NCI-H2196 treated with DMSO at 0.1 percent for 48 hours (cell line): ENCODE results near the gene LGALS16.
"Not testable (repeated sequence)": the region's sequence is repeated elsewhere in the genome, so short reads cannot be mapped to it uniquely, and the experiment has no call there.

Experiments used
- DNase-seq: peaks from one replicate; lab custom pipeline; 2025; ENCODE audit not compliant: unreplicated experiment; lab: John Stamatoyannopoulos, UW

The LGALS16 gene

DNA sequence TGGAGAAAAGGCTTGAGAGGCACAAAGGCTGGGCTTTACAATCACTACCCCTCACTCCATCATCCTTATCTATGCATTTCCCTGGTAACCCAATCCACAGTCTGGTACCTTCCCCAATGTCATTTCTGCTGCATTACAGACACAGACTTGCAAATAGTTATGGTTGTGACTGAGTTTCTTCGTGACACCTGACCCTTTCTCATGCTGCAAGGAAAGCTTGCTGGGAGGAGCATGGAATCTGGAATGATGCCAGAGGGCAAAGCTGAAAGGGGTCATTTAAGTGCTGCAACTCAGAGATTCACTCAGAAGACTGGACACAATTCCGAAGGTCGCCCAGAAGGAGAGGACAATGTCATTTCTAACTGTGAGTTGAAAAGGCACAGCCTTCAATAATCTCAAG, at the start of gene LGALS16:
LGALS16 (plus strand) TSS at position 301 of the 400 bp plus-strand sequence; CDS start at position 350, 49 bp downstream.
- no peak for DNase-seq

GRCh38 chr19:39607021-39607420, 48.7 kb upstream of the LGALS16 start:
- DNase-seq = no peak

- no peak for DNase-seq
Measured at GRCh38 chr19:39607561-39607960, 48.2 kb upstream of the LGALS16 start.

- DNase-seq = no peak
Measured at GRCh38 chr19:39613597-39613996, 42.1 kb upstream of the LGALS16 start.

GRCh38 chr19:39617745-39618144, 38.0 kb upstream of the LGALS16 start:
- DNase-seq = no peak

GRCh38 chr19:39623946-39624345, 31.8 kb upstream of the LGALS16 start:
- no peak for DNase-seq

GRCh38 chr19:39627631-39628030, 28.1 kb upstream of the LGALS16 start:
- not testable (repeated sequence) for DNase-seq

DNA sequence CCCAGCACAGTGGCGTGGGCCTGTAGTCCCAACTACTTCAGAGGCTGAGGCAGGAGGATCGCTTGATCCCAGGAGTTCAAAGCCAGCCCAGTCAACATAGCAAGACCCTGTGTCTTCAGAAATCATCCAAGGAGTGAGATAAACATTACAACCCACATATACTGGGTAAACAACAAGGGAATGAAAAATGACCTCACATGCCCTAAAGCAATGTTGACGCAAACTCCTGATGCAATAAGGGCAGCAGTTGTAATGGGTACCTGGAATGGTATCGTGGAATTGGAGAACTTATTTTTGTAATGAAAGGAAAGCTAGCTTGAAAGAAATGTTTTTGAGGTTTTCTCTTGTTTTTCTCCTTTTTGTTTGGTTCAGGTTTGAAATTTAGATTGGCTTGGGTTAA, 24.5 kb upstream of the LGALS16 start:
- no peak for DNase-seq

- DNase-seq = no peak
Measured at GRCh38 chr19:39631626-39632025, 24.1 kb upstream of the LGALS16 start.

DNA sequence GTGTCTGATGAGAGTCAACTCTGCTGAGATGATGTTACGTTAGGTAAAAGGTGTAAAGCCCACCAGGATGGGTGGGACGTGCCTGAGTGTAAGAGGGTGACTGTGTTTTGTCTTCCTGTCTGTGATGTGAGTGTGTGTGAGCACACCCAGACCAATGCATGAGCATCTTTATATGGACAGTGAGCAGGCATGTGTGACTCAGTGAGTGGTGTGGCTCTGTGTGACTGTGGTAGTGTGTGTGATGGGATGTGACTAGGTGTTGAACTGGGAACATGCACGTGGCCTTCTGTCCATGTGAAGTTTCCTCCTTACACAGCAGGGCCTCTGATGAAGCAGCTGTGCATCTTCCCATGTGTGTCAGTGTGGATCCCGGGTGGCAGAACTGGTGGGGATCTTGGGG, 17.8 kb upstream of the LGALS16 start:
- no peak for DNase-seq

DNA sequence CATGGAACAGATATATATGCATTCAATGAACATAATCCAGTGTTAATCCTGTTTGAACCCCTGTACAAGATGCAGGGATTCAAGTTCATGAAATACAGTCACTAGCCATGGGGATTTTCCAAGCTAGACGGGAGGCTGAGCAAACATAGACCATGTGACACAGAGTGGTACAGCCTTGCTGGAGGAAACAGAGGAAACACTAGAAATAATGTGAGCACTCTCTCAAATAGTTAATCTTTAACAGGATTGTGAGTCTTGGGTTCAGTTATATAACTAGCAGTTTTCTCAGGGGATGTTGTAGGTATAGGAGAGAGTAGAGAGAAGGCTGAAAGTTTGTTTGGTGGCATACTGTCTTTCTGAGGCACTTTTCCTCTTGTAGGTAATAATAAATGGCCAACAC, 13.9 kb upstream of the LGALS16 start:
- DNase-seq = no peak

DNA sequence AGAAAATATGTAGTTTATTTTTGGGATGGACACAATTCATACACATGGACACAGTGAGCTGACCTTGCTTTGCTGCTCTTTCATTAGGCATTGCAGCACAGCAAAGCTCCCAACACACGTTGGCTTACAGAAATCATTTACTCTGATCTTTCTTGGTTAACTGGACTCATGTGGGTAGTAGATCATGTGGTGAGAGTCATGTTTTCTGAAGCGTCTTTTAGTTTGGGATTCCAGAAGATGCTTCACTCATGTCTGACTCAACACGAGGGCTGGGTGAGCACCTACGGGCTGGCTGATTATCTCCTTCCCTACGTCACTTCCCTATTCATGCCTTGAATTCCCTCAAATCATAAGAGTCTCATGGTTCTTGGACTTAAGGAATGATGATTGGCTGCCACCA, 12.1 kb upstream of the LGALS16 start:
- DNase-seq = no peak

GRCh38 chr19:39645800-39646411, 9.8 kb upstream of the LGALS16 start:
- no peak for DNase-seq

GRCh38 chr19:39647918-39648317, 7.8 kb upstream of the LGALS16 start:
- no peak for DNase-seq

GRCh38 chr19:39659791-39660190, 4.1 kb downstream of the LGALS16 start:
- no peak for DNase-seq

GRCh38 chr19:39660661-39661060, 4.9 kb downstream of the LGALS16 start:
- DNase-seq = no peak

- DNase-seq = no peak
Measured at GRCh38 chr19:39661565-39661964, 5.9 kb downstream of the LGALS16 start.

DNA sequence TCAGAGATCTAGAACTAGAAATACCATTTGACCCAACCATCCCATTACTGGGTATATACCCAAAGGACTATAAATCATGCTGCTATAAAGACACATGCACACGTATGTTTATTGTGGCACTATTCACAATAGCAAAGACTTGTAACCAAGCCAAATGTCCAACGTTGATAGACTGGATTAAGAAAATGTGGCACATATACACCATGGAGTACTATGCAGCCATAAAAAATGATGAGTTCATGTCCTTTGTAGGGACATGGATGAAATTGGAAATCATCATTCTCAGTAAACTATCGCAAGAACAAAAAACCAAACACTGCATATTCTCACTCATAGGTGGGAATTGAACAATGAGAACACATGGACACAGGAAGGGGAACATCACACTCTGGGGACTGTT, 14.1 kb downstream of the LGALS16 start:
- not testable (repeated sequence) for DNase-seq

- DNase-seq = no peak
Measured at GRCh38 chr19:39670998-39671397, 15.3 kb downstream of the LGALS16 start.

DNA sequence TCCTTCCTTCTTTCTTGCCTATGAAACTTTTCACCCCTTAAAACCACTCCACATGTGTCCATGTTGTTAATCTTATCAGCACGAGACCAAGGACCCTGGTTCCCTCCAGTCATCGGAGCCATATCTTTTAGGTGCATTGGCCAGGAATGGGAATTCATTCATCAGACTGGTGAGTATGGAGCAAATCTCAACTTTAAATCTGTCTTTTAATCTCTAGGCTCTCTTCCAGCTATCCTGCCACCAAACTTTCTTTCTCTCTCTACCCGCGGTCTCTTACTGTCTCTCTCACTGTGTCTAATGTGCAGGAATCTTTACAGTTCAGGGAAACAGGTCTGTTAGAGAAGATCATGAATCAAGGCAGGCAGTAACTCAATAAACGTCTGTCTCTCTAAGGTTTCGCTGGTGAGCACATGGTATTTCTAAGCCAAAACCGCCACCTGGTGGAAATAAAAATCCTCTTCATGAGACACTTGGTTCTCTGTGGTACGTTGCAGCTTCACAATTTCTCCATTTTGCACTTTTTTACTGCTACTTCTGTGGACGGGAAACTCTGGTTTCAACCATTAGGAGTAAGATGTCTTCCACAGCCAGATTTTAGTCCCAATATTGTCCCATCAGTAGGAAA, 16.1 kb downstream of the LGALS16 start:
- DNase-seq = peak; percentile 62

GRCh38 chr19:39672473-39672872, 16.8 kb downstream of the LGALS16 start:
- DNase-seq = no peak

DNA sequence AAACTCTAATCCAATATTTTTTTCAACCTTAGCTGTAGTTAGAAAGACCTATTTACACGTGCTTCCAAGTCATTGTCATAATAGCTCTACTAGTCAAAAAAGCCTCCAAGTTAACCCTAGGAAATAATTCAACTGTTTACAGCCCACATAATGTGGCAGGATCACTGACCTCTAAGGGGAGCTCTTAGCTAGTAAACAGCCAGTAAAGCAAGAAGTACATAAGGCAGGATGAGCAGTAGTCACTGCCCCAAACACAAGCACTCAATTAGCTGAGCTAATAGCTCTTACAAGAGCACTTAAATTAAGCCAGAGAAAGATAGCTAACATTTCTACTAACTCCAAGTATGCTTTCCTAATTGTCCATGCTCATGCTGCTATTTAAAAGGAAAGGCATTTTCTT, 18.1 kb downstream of the LGALS16 start:
- DNase-seq = not testable (repeated sequence)

- DNase-seq = no peak
Measured at GRCh38 chr19:39676004-39676403, 20.3 kb downstream of the LGALS16 start.
